K562 (cell line): ENCODE data around the gene P4HB. TPM values are rescaled to one million over a fixed set of nuclear protein-coding genes. Genes with fewer than 3 reads are reported as not detected.
A peak's percentile ranks its signal among the peaks of the same experiment; 100 is the strongest.

Source experiments
- ATAC-seq: fragments of 200-7000 bp; cut with Tn5 transposase; 3 replicates; pipeline ENCODE4 v1.9.1; 2020; ENCODE audit warnings: moderate library complexity
- BruUV-seq: library from RNA; stranded (reverse); fragments of 400-500 nt; replicated peaks from 2 replicates; lab custom pipeline; 2021; lab: Mats Ljungman, UMichigan
- CTCF ChIA-PET: fragments of 300-600 bp; formaldehyde crosslinking; extraction: SDS; loops from one replicate; lab custom pipeline; 2021; ENCODE audit warnings: low intra/inter-chr PET ratio; lab: Yijun Ruan, JAX
- POLR2A ChIA-PET: fragments of 300-600, 350-650 bp; sonication (Branson Sonifier 250); formaldehyde crosslinking; extraction: SDS; loops from one replicate; lab custom pipeline; 2021; ENCODE audit warnings: antibody characterized with exemption, inconsistent platforms; lab: Yijun Ruan, JAX
- DNase-seq, 4 experiments: peaks; one replicate each; pipeline versions ENCODE4 v3.0.0 to v3.0.0-alpha.2; 2011 to 2018; ENCODE audit warnings: low spot score in 3 of 4, mixed read lengths in 3 of 4; ENCODE audit errors: extremely low read depth in 1 of 4
- FAIRE-seq: peaks from 2 replicates; lab custom pipeline; 2011; peaks lifted over from hg19 to GRCh38; lab: Jason Lieb, UNC
- H2AFZ ChIP-seq: 2 replicates; pipeline ENCODE4 v1.6.0; 2011; ENCODE audit warnings: low read depth, low read length, control low read depth, inconsistent platforms
- H3K27ac ChIP-seq: fragments of 200-600 bp; 3 replicates; pipeline ENCODE4 v1.8.0; 2011; ENCODE audit warnings: low read depth, mild to moderate bottlenecking, control low read depth, inconsistent platforms, low read length, moderate library complexity, mixed read lengths; ENCODE audit errors: extremely low read depth
- H3K27me3 ChIP-seq, 2 experiments: fragments of 300-600 bp in 1 of 2; 2 replicates in 1 of 2; 3 replicates in 1 of 2; pipeline versions ENCODE4 v1.6.0 to v1.8.0; 2011; ENCODE audit warnings: inconsistent platforms in 2 of 2, low read length in 2 of 2, mild to moderate bottlenecking in 1 of 2, mixed read lengths in 1 of 2, moderate library complexity in 1 of 2; ENCODE audit not compliant: control insufficient read depth in 2 of 2, insufficient read depth in 2 of 2
- H3K36me3 ChIP-seq: fragments of 300-600 bp; 3 replicates; pipeline ENCODE4 v1.8.0; 2011; ENCODE audit warnings: mild to moderate bottlenecking, low read length, inconsistent platforms; ENCODE audit not compliant: control insufficient read depth, insufficient read depth
- H3K4me1 ChIP-seq, 2 experiments: fragments of 200-600 bp in 1 of 2; replicated peaks in 1 of 2; 2 replicates in 1 of 2; 3 replicates in 1 of 2; pipeline versions ENCODE4 v1.5.1 to v1.8.0; 2011; ENCODE audit warnings: inconsistent platforms in 2 of 2, low read length in 2 of 2, mild to moderate bottlenecking in 1 of 2, mixed read lengths in 1 of 2, moderate library complexity in 1 of 2; ENCODE audit not compliant: control insufficient read depth in 2 of 2, insufficient read depth in 2 of 2
- H3K4me2 ChIP-seq: 2 replicates; pipeline ENCODE4 v1.6.1; 2011; ENCODE audit warnings: low read length, control low read depth, inconsistent platforms, mixed read lengths; ENCODE audit not compliant: insufficient read depth
- H3K4me3 ChIP-seq: fragments of 200-600 bp; sonication (generic), shearing (Covaris generic); 2 replicates; pipeline ENCODE4 v1.5.1; 2016; ENCODE audit warnings: control low read depth, inconsistent platforms
- H3K79me2 ChIP-seq: fragments of 200-600 bp; 3 replicates; pipeline ENCODE4 v1.8.0; 2011; ENCODE audit warnings: low read length, inconsistent platforms; ENCODE audit not compliant: control insufficient read depth, insufficient read depth
- H3K9ac ChIP-seq, 2 experiments: 2 replicates each; pipeline versions ENCODE4 v1.6.0 to v1.6.1; 2011; ENCODE audit warnings: low read depth in 2 of 2, low read length in 2 of 2, control low read depth in 1 of 2, inconsistent platforms in 1 of 2, mild to moderate bottlenecking in 1 of 2, mixed read lengths in 1 of 2; ENCODE audit not compliant: insufficient read depth in 1 of 2
- H3K9me1 ChIP-seq: one replicate; pipeline ENCODE4 v1.6.0; 2011; ENCODE audit warnings: inconsistent platforms, mild to moderate bottlenecking, low read length, moderate library complexity; ENCODE audit not compliant: control insufficient read depth, insufficient read depth
- H3K9me3 ChIP-seq: replicated peaks from 2 replicates; pipeline ENCODE4 v1.5.1; 2011; ENCODE audit warnings: low read depth, low read length, inconsistent platforms; ENCODE audit not compliant: control insufficient read depth, insufficient read depth
- H4K20me1 ChIP-seq: replicated peaks from 2 replicates; pipeline ENCODE4 v1.6.1; 2011; ENCODE audit warnings: low read length, inconsistent platforms, mixed read lengths; ENCODE audit not compliant: control insufficient read depth, insufficient read depth
- CBX2 ChIP-seq: fragments of 200-600 bp; sonication (generic); IDR thresholded peaks from one replicate; pipeline ENCODE4 v1.6.1; 2012; ENCODE audit warnings: mild to moderate bottlenecking, low read length, inconsistent platforms; ENCODE audit not compliant: insufficient read depth, poor library complexity, severe bottlenecking
- GABPB2 ChIP-seq: fragments of 250-450 bp; sonication (Bioruptor Pico); conservative IDR thresholded peaks from 2 replicates; pipeline ENCODE4 v1.5.1; 2021; ENCODE audit warnings: mild to moderate bottlenecking
- GATA2 ChIP-seq: sonication (generic); formaldehyde crosslinking; IDR thresholded peaks from 2 replicates; pipeline ENCODE4 v1.4.0; 2020; ENCODE audit warnings: mild to moderate bottlenecking, missing genetic modification reagents
- GTF2F1 ChIP-seq: IDR thresholded peaks from 2 replicates; pipeline ENCODE4 v1.6.1; 2011; ENCODE audit warnings: low read depth, low read length, improper control_type of control experiment
- HEY1 ChIP-seq: fragments of 250-450 bp; sonication (Bioruptor Pico); IDR thresholded peaks from 2 replicates; pipeline ENCODE4 v1.5.0; 2020; ENCODE audit warnings: mild to moderate bottlenecking, moderate library complexity, borderline replicate concordance
- HLTF ChIP-seq: fragments of 450-650 bp; IDR thresholded peaks from 2 replicates; pipeline ENCODE4 v1.6.1; 2016
- HOXB6 ChIP-seq: fragments of 250-450 bp; sonication (Bioruptor Pico); IDR thresholded peaks from 2 replicates; pipeline ENCODE4 v1.5.1; 2022; ENCODE audit warnings: mild to moderate bottlenecking, borderline replicate concordance
- NFYB ChIP-seq: IDR thresholded peaks from 2 replicates; pipeline ENCODE4 v1.6.1; 2011; ENCODE audit warnings: mild to moderate bottlenecking, moderate library complexity; ENCODE audit not compliant: insufficient read length; ENCODE audit errors: extremely low read depth
- NONO ChIP-seq, 2 experiments: fragments of 200-400 bp in 1 of 2; fragments of 450-650 bp in 1 of 2; formaldehyde crosslinking in 1 of 2; IDR thresholded peaks; 2 replicates each; pipeline ENCODE4 v1.6.1; 2017; ENCODE audit warnings: low read depth in 2 of 2, mild to moderate bottlenecking in 2 of 2, moderate library complexity in 2 of 2, low read length in 1 of 2
- PCBP2 ChIP-seq: fragments of 200-400 bp; formaldehyde crosslinking; IDR thresholded peaks from 2 replicates; pipeline ENCODE4 v1.6.1; 2018; ENCODE audit warnings: low read length, low read depth, mild to moderate bottlenecking, moderate library complexity; ENCODE audit not compliant: poor library complexity, severe bottlenecking
- STAG1 ChIP-seq: sonication (generic); formaldehyde crosslinking; IDR thresholded peaks from 2 replicates; pipeline ENCODE4 v1.5.0; 2020; ENCODE audit warnings: missing genetic modification reagents, borderline replicate concordance
- ZNF324 ChIP-seq: fragments of 250-450 bp; sonication (Bioruptor Pico); IDR thresholded peaks from 2 replicates; pipeline ENCODE4 v1.4.0; 2020; ENCODE audit warnings: mild to moderate bottlenecking
- WGBS: fragments of 100-300 bp; shearing (Covaris generic); methylation state at CpG from one replicate; pipeline ENCODE4 v1.1.6; 2016; ENCODE audit warnings: low coverage, mixed read lengths; ENCODE audit not compliant: insufficient coverage; ENCODE audit errors: missing lambda C conversion rate; 5-methylcytosine and 5-hydroxymethylcytosine counted together
- in situ Hi-C: fragments of 300-500 bp; cut with MboI; formaldehyde crosslinking; loops from 4 replicates; pipeline ENCODE4 v1.15.0; 2018; ENCODE audit warnings: inconsistent platforms, mixed read lengths
- intact Hi-C: fragments of 100-400 bp; cut with micrococcal nuclease; formaldehyde crosslinking; loops from 2 replicates; pipeline ENCODE4 v1.14.2; 2022
- polyA plus RNA-seq, 8 experiments: library from polyadenylated mRNA; depleted of rRNA in 4 of 8; stranded (reverse) in 5 of 8; unstranded in 3 of 8; fragments of >200 nt; fragmentation: Nextera tagmentation in 2 of 8; fragmentation: Illumina TruSeq in 1 of 8; extraction: Ambion mirVana in 2 of 8; extraction: Trizol in 1 of 8; gene quantifications; 2 replicates each; pipeline versions ENCODE4 v1.2.1 to v1.2.3, GENCODE V29; 2011 to 2014; ENCODE audit warnings: inconsistent platforms in 1 of 8, missing spikeins in 1 of 8
- total RNA-seq, 7 experiments: library from RNA; depleted of rRNA in 6 of 7; stranded (reverse); fragments of >200 nt in 6 of 7; fragmentation: Illumina TruSeq in 2 of 7; extraction: Trizol in 2 of 7; gene quantifications; 2 replicates each; pipeline versions ENCODE4 v1.2.1 to v1.2.3, GENCODE V29; 2011 to 2021; ENCODE audit warnings: low replicate concordance in 1 of 7
- TF ChIP-seq, protein P1 (sequence below): fragments of 450-650 bp; IDR thresholded peaks from 2 replicates; pipeline ENCODE4 v1.6.1; 2016; ENCODE audit warnings: antibody characterized with exemption
- TF ChIP-seq, protein P2 (sequence below), 2 experiments: fragments of 450-650 bp; conservative IDR thresholded peaks; 2 replicates each; pipeline ENCODE4 v1.6.1; 2017; ENCODE audit warnings: mild to moderate bottlenecking in 2 of 2, moderate library complexity in 2 of 2

P4HB gene
- total and polyA plus RNA-seq, 9 of the 15 experiments (the other 6 are each of a cell fraction or from before 2014, with no cell fraction given): 4.4 to 645 (median 325) TPM

DNA sequence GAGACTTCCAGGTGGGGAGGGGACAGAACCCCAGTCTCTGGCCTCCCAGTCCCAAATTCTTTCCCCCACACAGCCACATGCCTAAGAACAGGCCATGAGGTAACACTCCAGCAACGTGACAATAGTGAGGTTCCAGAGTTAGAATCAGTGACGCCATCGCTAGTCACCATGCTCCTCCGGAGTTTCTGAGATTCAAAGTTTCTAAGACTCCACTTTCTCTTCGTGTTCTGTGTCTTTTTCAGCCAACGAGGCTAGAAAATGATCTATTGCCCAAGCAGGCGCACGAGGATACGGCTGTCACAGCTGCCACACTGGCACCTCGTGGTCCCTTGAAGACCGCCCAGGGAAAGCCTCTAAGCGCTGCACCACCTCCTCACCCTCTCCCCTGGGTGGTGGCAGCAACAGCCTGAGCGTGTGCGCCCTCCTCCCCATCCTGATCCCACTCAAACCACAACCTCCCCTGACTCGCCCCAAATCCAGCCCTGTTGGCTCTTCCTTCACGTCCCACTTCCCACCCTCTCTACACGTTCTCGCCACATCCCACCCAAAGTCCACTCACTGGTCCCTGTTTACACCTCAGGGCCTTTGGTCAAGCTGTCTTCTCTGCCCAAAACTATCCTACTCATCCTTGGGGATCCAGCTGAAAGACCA, 28.3 kb downstream of the P4HB start:
- H3K9ac ChIP-seq: peak overlapping the region; percentile 75 to 96
- peak overlapping the region; percentile 64 for H2AFZ ChIP-seq
- intact Hi-C loops (no loop called here), in situ Hi-C loops (no loop called here)
- peaks cover 28% of the 10 kb centered on the region; the same call in 2 of the 3 replicates for H3K79me2 ChIP-seq
- H3K4me2 ChIP-seq: peak overlapping the region; percentile 89
- no peaks in the 10 kb centered on the region for H3K27me3 ChIP-seq
- no peaks in the 10 kb centered on the region for H3K9me1 ChIP-seq
- WGBS: 30% methylated on average over 18 of the region's 18 CpGs
- BruUV-seq: TSS peak; percentile 74
- ChIA-PET CTCF (no interaction called here), POLR2A (interaction anchor here (0.6 to 3.6 kb wide), 3 partner anchors 10 to 129 kb away, joined by 3 to 25 read pairs (median 4); partner anchors contain the start of gene MRPL12)
- FAIRE-seq (no peak), ATAC-seq (peak; percentile 5), DNase-seq (peak in 1 of 4 experiments; percentile 54)
- no peaks in the 10 kb centered on the region for H4K20me1 ChIP-seq
- H3K36me3 ChIP-seq: no peaks in the 10 kb centered on the region
- no peaks in the 10 kb centered on the region for H3K9me3 ChIP-seq
- H3K4me3 ChIP-seq: peak overlapping the region; percentile 52
- H3K27ac ChIP-seq: peak overlapping the region; percentile 76
- peaks cover 25 to 65% of the 10 kb centered on the region in 2 experiments for H3K4me1 ChIP-seq
- TF ChIP-seq, protein P1, sequence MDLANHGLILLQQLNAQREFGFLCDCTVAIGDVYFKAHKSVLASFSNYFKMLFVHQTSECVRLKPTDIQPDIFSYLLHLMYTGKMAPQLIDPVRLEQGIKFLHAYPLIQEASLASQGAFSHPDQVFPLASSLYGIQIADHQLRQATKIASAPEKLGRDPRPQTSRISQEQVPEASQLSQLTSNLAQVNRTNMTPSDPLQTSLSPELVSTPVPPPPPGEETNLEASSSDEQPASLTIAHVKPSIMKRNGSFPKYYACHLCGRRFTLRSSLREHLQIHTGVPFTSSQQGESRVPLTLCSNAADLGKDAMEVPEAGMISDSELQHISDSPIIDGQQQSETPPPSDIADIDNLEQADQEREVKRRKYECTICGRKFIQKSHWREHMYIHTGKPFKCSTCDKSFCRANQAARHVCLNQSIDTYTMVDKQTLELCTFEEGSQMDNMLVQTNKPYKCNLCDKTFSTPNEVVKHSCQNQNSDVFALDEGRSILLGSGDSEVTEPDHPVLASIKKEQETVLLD: peak; percentile 55
- TF ChIP-seq PCBP2 (no peak), CBX2 (no peak), GTF2F1 (no peak), NFYB (no peak), HEY1 (CRISPR knock-in tag) (no peak), GATA2 (CRISPR knock-in tag) (no peak), STAG1 (no peak), NONO (IDR thresholded peaks at IDR 0.05; ENCODE audit: low read depth in 2 of 2, low read length in 1 of 2) (no peak), HLTF (peak; percentile 61; the same call in 1 of the 2 replicates), ZNF324 (CRISPR knock-in tag) (no peak), GABPB2 (CRISPR knock-in tag) (no peak), HOXB6 (CRISPR knock-in tag) (no peak)
- TF ChIP-seq, protein P2, sequence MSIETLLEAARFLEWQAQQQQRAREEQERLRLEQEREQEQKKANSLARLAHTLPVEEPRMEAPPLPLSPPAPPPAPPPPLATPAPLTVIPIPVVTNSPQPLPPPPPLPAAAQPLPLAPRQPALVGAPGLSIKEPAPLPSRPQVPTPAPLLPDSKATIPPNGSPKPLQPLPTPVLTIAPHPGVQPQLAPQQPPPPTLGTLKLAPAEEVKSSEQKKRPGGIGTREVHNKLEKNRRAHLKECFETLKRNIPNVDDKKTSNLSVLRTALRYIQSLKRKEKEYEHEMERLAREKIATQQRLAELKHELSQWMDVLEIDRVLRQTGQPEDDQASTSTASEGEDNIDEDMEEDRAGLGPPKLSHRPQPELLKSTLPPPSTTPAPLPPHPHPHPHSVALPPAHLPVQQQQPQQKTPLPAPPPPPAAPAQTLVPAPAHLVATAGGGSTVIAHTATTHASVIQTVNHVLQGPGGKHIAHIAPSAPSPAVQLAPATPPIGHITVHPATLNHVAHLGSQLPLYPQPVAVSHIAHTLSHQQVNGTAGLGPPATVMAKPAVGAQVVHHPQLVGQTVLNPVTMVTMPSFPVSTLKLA (conservative IDR thresholded peaks at IDR 0.05): peak in 1 of 2 experiments; percentile 50; a peak in 2 of 4 replicates
